Kidney tubule cell (primary cell): Measurements from ENCODE around the gene ZEB2.

Experiments
- DNase-seq: peaks from one replicate; pipeline ENCODE4 v3.0.0-alpha.2; 2018; ENCODE audit warnings: low spot score

Gene ZEB2

DNA sequence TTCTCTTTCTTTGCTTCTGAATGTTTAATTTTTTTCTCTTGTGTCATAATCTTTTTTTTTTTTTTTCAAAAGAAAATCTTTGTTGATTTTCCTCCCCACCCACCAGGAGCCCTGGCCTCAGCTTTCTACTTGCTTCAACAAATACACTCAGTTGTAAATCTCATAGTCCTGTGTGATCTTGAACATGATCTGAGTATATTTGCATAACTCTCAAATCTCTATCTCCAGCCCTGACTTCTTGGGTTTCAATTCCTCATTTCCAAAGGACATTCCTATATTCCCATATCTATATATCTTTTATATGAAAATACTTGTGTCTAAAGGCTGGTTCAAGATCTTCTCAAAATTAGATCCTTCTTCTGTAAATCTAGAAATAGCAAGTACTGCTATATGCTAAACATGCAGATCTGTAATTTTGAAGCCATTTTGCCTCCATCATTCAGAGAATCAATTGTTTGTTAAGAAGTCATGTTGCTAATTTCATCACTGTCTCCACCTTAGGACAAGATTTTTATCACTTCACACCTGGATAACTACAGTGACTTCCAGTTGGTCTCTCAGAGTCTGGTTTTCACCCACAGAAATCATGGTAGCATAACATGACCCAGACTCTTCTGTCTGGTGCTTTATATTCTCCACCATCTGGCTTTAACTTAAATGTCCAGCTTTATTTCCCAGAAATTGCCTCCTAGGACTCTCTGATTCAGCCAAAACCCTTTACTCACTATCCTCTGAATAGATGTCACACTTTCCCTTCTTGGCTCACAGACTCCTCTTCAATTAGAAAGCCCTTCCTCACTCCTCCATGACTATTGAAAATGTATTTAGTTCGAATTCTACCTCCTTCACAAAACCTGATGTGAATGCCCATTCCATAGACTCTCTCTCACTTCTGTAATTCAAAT lies 98.1 kb downstream of the ZEB2 start:
- DNase-seq, result no peak

DNA sequence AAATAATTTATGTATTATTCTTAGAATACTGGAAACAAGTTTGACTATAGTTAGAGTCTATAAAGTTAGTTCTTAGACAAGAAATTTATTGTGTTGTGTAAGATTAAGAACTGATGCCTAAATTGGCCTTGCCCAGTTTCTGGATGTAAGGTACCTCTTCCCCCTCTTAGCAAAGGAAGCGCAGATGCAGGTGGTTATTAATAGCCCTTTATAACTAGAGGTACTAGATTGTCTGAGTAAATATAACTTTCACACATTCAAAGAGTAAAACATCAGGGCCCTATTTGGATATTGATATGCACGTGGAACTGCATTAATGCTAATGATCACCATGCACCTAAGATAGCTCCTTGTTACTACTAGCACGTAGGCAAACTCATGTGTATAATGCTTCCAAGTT lies 100.7 kb downstream of the ZEB2 start:
- no peak for DNase-seq

DNA sequence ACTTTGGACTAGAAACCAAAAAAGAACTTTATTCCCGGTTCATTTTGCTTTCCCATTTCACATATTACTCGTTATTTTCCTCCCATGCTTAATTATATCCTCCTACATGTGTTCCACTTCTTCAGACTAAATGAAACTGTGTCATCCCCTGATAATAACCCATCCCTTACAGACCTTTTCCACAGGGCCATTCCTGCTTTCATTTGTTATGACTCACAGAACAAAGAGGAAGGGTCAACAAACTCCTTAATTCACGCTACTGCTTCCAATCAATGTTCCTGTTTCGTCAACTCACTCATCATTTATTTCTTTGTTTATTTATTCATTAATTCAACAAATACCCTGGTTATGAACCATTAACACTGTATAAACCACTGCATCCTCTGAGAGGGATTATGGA lies 104.5 kb downstream of the ZEB2 start:
- DNase-seq, result no peak

DNA sequence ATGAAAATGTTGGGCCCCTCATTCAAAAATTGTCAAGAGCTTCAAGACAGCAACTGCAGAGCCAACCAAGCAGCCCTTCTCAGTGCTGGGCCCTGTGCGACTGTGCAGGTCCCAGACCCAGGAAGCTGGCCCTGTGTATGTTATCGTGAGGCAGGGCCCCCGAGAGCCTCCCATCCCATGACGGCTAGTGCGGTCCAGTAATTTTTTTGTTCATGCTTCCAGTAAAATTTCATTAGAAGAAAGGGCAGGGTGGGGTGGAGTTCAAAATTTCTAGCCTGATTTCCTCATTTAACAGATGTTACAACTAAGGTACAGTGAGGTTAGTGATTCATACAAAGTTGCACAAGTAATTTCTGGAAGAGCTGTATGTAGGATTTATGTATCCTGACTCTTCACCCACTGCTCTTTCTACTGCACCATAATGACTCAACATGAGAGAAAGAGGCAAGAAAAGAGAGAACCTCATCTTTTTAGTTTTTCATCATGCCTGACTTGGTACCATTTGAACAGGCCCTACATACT lies 105.5 kb downstream of the ZEB2 start:
- DNase-seq, result peak; percentile 66

DNA sequence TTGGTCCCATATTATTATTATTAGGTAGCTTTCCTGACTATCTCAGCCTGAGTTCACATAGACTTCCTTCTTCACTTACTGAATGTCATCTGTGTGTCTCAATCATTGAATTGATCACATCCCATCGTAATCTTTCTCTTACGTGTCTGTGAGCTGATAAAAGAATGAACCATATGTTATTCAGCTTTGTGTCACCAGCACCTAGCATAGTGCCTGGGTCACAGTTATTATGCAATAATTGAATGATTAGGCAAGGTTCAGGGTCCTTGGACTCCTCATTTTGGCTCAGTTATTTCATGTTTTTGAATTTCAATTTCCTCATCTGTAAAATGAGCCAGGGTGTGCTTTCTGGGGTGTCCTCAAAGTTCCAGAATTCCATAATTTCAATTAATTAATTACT lies 107.2 kb downstream of the ZEB2 start:
- no peak for DNase-seq

- no peak for DNase-seq
Measured at GRCh38 chr2:144411473-144411872, 108.4 kb downstream of the ZEB2 start.

GRCh38 chr2:144409241-144409640 lies 110.7 kb downstream of the ZEB2 start:
- DNase-seq, result no peak

- DNase-seq, result no peak
Measured at GRCh38 chr2:144407262-144407661, 112.7 kb downstream of the ZEB2 start.

DNA sequence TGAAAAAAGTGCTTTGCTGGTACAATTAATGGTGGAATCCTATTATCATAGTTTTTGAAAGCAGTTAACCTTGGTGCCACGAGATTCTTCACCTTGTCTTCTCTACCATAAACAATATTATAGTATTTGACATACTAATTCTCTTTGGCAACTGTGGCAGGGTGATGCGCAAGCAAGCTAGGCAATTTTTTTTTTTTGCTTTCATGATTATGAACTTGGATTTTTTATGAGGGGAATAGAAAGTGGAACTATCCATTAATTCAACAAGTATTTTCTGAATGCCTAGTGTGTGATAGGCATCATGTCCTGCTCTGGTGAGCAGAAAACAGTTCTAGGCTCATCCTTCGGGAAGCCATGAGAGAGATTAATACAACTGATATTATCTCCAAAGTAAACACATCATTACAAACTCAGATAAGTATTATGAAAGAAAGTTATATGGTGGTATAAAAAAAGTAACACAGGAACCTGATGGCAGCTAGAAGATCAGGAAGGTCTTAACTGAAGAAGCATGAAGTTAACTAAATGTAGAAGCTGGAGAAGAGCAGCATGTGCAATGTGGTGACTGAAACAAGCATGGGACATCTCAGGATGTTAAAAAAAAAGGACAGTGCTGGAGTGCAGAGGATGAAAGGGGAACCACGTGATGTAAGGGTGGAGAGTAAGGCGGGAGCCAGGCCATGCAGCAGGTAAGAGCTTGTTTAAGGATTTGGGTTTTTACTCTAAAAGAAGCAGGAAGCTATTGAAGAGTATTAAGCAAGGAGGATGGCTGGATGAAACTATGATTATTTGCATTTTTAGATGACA lies 113.7 kb downstream of the ZEB2 start:
- no peak for DNase-seq

DNA sequence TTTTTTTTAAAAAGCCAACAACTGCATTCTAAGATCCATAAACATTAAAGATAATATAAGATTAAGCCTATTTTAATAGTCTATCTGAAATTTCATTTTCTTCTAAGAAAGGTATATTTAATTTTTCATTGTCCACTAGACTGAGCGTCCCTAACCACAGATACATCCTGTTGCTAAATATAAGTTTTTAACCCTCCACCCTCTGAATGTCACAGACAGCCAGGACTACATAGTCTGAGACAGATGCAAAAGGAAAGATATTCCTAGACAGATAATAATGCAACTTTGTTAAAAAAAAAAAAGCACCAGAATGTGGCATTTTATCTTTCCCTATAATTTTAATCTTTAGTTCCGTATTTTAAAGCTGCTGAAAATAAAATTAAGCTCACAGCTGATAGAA lies 114.6 kb downstream of the ZEB2 start:
- DNase-seq, result no peak

- DNase-seq, result no peak
Measured at GRCh38 chr2:144404586-144405314, 115.2 kb downstream of the ZEB2 start.

DNA sequence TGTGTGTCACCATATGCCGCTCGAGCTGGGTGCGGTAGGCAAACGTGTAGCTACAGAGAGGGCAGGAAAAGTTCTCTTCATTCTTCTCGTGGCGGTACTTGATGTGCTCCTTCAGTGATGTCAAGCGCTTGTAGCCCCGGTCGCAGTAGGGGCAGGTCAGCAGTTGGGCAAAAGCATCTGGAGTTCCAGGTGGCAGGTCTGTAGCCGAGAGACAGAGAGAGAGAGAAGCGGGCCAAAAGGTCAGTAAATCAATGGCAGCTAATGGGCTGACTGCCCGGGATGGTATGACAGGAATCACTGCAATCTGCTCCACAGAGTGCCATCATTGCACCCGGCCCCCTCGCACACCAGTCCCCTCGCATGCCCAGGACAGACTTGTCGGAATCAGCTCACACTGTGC lies 116.0 kb downstream of the ZEB2 start:
- peak; percentile 75 for DNase-seq

- no peak for DNase-seq
Measured at GRCh38 chr2:144402251-144402650, 117.7 kb downstream of the ZEB2 start.

GRCh38 chr2:144401036-144401435 lies 118.9 kb downstream of the ZEB2 start:
- DNase-seq, result no peak

- no peak for DNase-seq
Measured at GRCh38 chr2:144396318-144396717, 123.6 kb downstream of the ZEB2 start.

DNA sequence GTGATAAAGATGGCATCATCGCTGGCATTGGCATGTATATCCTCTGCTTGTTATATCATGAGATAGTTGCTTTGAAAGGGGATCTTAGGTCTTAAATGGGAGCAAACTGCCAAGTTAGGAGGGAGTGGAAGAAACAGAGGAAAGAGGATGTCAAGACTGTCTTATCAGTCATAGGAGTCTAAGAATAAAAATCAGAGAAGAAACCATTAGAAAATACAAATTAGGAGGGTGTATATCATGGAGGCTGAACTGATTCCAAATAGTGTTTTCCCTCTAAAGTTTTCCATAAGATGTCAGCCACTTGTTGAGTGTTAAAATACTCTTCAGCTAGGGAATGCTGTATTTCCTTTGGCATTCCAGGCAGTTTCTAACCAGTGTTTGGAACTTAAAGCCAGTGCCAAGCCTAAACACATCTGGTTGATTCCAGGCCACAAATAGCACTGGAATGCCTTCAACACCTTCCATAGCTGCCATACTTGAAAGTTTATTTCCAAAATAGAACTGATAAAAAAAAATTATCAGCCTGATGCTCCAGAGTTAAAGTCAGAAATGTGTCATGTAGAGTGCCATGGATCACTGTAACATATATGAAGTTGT lies 129.4 kb downstream of the ZEB2 start:
- DNase-seq, result no peak

GRCh38 chr2:144389930-144390311 lies 130.0 kb downstream of the ZEB2 start:
- DNase-seq, result no peak

GRCh38 chr2:144389151-144389929 lies 130.6 kb downstream of the ZEB2 start:
- no peak for DNase-seq

GRCh38 chr2:144385381-144385780 lies 134.5 kb downstream of the ZEB2 start:
- DNase-seq, result no peak

GRCh38 chr2:144383571-144384100 lies 136.3 kb downstream of the ZEB2 start:
- no peak for DNase-seq

DNA sequence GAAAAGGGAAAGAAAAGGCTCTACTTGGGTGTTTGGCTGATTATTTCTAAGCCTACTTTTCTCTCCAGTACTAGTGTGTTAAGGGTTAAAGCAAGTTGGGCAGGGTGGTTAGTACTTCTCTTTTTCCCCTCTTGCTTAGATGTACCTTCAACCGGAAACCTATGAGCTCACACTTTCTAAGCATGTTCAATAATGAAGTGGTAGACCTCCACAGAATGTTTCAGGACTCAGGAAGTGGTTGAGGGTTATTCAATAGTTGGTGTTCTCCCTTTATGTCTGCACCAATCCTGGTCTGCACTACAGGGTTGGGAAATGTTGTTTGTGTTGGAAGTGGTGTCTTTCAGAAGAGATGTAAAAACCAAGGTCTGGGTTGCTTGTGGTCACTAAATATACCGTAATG lies 137.1 kb downstream of the ZEB2 start:
- peak; percentile 32 for DNase-seq
